ENCODE results near the gene PUSL1.

DNA sequence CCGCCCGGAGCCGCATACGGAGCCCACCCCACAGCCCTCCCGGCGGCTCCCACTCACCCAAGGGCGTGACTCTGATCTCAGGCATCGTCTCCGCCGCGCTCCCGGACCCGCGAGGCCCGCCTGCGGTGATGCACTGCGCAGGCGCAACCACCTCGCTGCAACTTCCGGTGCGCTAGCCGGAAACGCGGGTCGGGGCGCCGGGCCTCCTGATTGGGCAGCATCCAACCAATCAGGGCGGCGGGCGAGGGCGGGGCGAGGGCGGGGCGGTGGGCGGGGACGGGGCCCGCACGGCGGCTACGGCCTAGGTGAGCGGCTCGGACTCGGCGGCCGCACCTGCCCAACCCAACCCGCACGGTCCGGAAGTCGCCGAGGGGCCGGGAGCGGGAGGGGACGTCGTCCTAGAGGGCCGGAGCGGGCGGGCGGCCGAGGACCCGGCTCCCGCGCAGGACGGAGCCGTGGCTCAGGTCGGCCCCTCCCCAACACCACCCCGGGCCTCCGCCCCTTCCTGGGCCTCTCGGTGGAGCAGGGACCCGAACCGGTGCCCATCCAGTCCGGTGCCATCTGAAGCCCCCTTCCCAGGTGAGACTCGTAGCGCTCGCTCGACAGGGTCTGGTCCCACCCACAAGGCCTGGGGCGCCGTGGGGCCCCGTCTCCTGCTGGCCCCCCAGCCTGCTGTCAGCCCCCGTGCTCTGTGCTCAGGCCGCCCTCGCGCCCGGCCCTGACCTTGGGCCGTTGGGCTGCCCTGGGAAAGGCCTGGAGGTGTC lies 16.3 kb downstream of the PUSL1 start, which contains the start of the genes CPTP and INTS11:
- TF ChIP-seq, protein P1, sequence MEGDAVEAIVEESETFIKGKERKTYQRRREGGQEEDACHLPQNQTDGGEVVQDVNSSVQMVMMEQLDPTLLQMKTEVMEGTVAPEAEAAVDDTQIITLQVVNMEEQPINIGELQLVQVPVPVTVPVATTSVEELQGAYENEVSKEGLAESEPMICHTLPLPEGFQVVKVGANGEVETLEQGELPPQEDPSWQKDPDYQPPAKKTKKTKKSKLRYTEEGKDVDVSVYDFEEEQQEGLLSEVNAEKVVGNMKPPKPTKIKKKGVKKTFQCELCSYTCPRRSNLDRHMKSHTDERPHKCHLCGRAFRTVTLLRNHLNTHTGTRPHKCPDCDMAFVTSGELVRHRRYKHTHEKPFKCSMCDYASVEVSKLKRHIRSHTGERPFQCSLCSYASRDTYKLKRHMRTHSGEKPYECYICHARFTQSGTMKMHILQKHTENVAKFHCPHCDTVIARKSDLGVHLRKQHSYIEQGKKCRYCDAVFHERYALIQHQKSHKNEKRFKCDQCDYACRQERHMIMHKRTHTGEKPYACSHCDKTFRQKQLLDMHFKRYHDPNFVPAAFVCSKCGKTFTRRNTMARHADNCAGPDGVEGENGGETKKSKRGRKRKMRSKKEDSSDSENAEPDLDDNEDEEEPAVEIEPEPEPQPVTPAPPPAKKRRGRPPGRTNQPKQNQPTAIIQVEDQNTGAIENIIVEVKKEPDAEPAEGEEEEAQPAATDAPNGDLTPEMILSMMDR (IDR thresholded peaks at IDR 0.05), result no peak
- no peak for TF ChIP-seq EZH2 (IDR thresholded peaks at IDR 0.05; ENCODE audit: borderline replicate concordance, insufficient read depth, low read depth, low read length, poor library complexity, severe bottlenecking)

All from B cell (primary cell).